WTC11 (cell line): ENCODE results near the gene CNST. TPM values are rescaled to one million over a fixed set of nuclear protein-coding genes. Genes with fewer than 3 reads are reported as not detected.

Source experiments
- ATAC-seq: fragments of 200-7000 bp; cut with Tn5 transposase; 2 replicates; pipeline ENCODE4 v1.10.0; 2021; ENCODE audit warnings: mild to moderate bottlenecking, moderate library complexity
- CTCF ChIA-PET: fragments of 300-600 bp; sonication (Branson Sonifier 250); formaldehyde crosslinking; loops from one replicate; lab custom pipeline; 2021; ENCODE audit warnings: antibody characterized with exemption; lab: Charles Lee
- POLR2A ChIA-PET: fragments of 350-600 bp; sonication (Branson Sonifier 250); formaldehyde crosslinking; loops from one replicate; lab custom pipeline; 2021; ENCODE audit warnings: antibody characterized with exemption; lab: Charles Lee
- DNase-seq: peaks from one replicate; pipeline ENCODE4 v3.0.0; 2021; ENCODE audit warnings: low spot score
- H3K27ac Mint-ChIP-seq: 2 replicates; pipeline ENCODE4 v1.8.0; 2021; ENCODE audit warnings: mixed read lengths
- H3K27me3 Mint-ChIP-seq: 2 replicates; pipeline ENCODE4 v1.8.0; 2021; ENCODE audit warnings: low read depth, mild to moderate bottlenecking, moderate library complexity, mixed read lengths
- H3K36me3 Mint-ChIP-seq: 2 replicates; pipeline ENCODE4 v1.8.0; 2021; ENCODE audit warnings: mixed read lengths
- H3K4me1 Mint-ChIP-seq: 2 replicates; pipeline ENCODE4 v1.8.0; 2022; ENCODE audit warnings: mixed read lengths
- H3K4me3 Mint-ChIP-seq: 2 replicates; pipeline ENCODE4 v1.8.0; 2021; ENCODE audit warnings: mild to moderate bottlenecking, moderate library complexity, mixed read lengths
- H3K9me3 Mint-ChIP-seq: 2 replicates; pipeline ENCODE4 v1.8.0; 2021; ENCODE audit warnings: mixed read lengths
- AFF4 ChIP-seq: sonication (generic); formaldehyde crosslinking; IDR thresholded peaks from 2 replicates; pipeline ENCODE4 v1.8.1; 2023; ENCODE audit warnings: mild to moderate bottlenecking, missing genetic modification reagents, borderline replicate concordance
- ATF3 ChIP-seq: sonication (generic); formaldehyde crosslinking; conservative IDR thresholded peaks from 2 replicates; pipeline ENCODE4 v1.8.1; 2022; ENCODE audit warnings: mild to moderate bottlenecking, missing genetic modification reagents
- CREM ChIP-seq: sonication (generic); formaldehyde crosslinking; IDR thresholded peaks from 2 replicates; pipeline ENCODE4 v1.8.1; 2022; ENCODE audit warnings: mild to moderate bottlenecking, missing genetic modification reagents, moderate library complexity
- CTCF ChIP-seq: fragments of 200-600 bp; IDR thresholded peaks from 2 replicates; pipeline ENCODE4 v1.8.0; 2022; ENCODE audit warnings: antibody characterized with exemption
- E2F4 ChIP-seq: sonication (generic); formaldehyde crosslinking; IDR thresholded peaks from 2 replicates; pipeline ENCODE4 v1.8.1; 2022; ENCODE audit warnings: low read depth, mild to moderate bottlenecking, moderate library complexity, missing genetic modification reagents, borderline replicate concordance
- E2F5 ChIP-seq: sonication (generic); formaldehyde crosslinking; IDR thresholded peaks from 2 replicates; pipeline ENCODE4 v1.8.1; 2022; ENCODE audit warnings: mild to moderate bottlenecking, moderate library complexity, missing genetic modification reagents
- ESRRA ChIP-seq: sonication (generic); formaldehyde crosslinking; IDR thresholded peaks from 2 replicates; pipeline ENCODE4 v1.8.1; 2022; ENCODE audit warnings: mild to moderate bottlenecking, missing genetic modification reagents, borderline replicate concordance
- FOXP1 ChIP-seq: sonication (generic); formaldehyde crosslinking; IDR thresholded peaks from 2 replicates; pipeline ENCODE4 v1.8.0; 2022; ENCODE audit warnings: missing genetic modification reagents, mild to moderate bottlenecking, moderate library complexity, borderline replicate concordance
- JUN ChIP-seq: sonication (generic); formaldehyde crosslinking; IDR thresholded peaks from 2 replicates; pipeline ENCODE4 v1.8.0; 2023; ENCODE audit warnings: mild to moderate bottlenecking, missing genetic modification reagents
- KAT7 ChIP-seq: sonication (generic); formaldehyde crosslinking; IDR thresholded peaks from 2 replicates; pipeline ENCODE4 v1.8.1; 2023; ENCODE audit warnings: missing genetic modification reagents, mild to moderate bottlenecking, borderline replicate concordance
- MXD4 ChIP-seq: fragments of 250-450 bp; sonication (Bioruptor Pico); IDR thresholded peaks from 2 replicates; pipeline ENCODE4 v1.8.0; 2021; ENCODE audit warnings: mild to moderate bottlenecking, moderate library complexity, borderline replicate concordance
- MYBL2 ChIP-seq: sonication (generic); formaldehyde crosslinking; IDR thresholded peaks from 2 replicates; pipeline ENCODE4 v1.8.1; 2023; ENCODE audit warnings: mild to moderate bottlenecking, moderate library complexity, missing genetic modification reagents
- NFE2L1 ChIP-seq: sonication (generic); formaldehyde crosslinking; IDR thresholded peaks from 2 replicates; pipeline ENCODE4 v1.8.1; 2023; ENCODE audit warnings: missing genetic modification reagents
- PREB ChIP-seq: sonication (generic); formaldehyde crosslinking; IDR thresholded peaks from 2 replicates; pipeline ENCODE4 v1.8.1; 2022; ENCODE audit warnings: mild to moderate bottlenecking, missing genetic modification reagents, moderate library complexity, borderline replicate concordance
- SMAD4 ChIP-seq: sonication (generic); formaldehyde crosslinking; IDR thresholded peaks from 2 replicates; pipeline ENCODE4 v1.8.0; 2022; ENCODE audit warnings: mild to moderate bottlenecking, missing genetic modification reagents
- SOX15 ChIP-seq: fragments of 250-450 bp; sonication (Bioruptor Pico); IDR thresholded peaks from 2 replicates; pipeline ENCODE4 v1.9.0; 2021; ENCODE audit warnings: mild to moderate bottlenecking
- TEAD4 ChIP-seq: sonication (generic); formaldehyde crosslinking; IDR thresholded peaks from 2 replicates; pipeline ENCODE4 v1.8.0; 2022; ENCODE audit warnings: mild to moderate bottlenecking, missing genetic modification reagents
- USF1 ChIP-seq: sonication (generic); formaldehyde crosslinking; IDR thresholded peaks from 2 replicates; pipeline ENCODE4 v1.8.0; 2022; ENCODE audit warnings: mild to moderate bottlenecking, missing genetic modification reagents
- ZNF219 ChIP-seq: sonication (generic); formaldehyde crosslinking; IDR thresholded peaks from 2 replicates; pipeline ENCODE4 v1.8.0; 2023; ENCODE audit warnings: missing genetic modification reagents, mild to moderate bottlenecking, borderline replicate concordance
- ZNF263 ChIP-seq: sonication (generic); formaldehyde crosslinking; IDR thresholded peaks from 2 replicates; pipeline ENCODE4 v1.8.1; 2022; ENCODE audit warnings: low read depth, mild to moderate bottlenecking, moderate library complexity, missing genetic modification reagents
- ZNF512 ChIP-seq: sonication (generic); formaldehyde crosslinking; IDR thresholded peaks from 2 replicates; pipeline ENCODE4 v1.8.1; 2022; ENCODE audit warnings: missing genetic modification reagents, borderline replicate concordance
- ZNF671 ChIP-seq: fragments of 250-450 bp; sonication (Bioruptor Pico); IDR thresholded peaks from 2 replicates; pipeline ENCODE4 v1.8.0; 2021; ENCODE audit warnings: mild to moderate bottlenecking
- total RNA-seq: library from RNA; stranded (reverse); gene quantifications from 3 replicates; pipeline ENCODE4 v1.2.3, GENCODE V29; 2021

CNST gene
- total RNA-seq, 1 experiment from 2014 or later, result 18.4 TPM

- H3K9me3 Mint-ChIP-seq, result peaks cover 9% of the 10 kb centered on the region
- no peak overlapping the region for H3K27ac Mint-ChIP-seq
- H3K27me3 Mint-ChIP-seq, result no peaks in the 10 kb centered on the region
- CTCF ChIA-PET, result no interaction called here
- TF ChIP-seq ZNF671 (CRISPR knock-in tag), result no peak
- TF ChIP-seq MYBL2 (CRISPR knock-in tag), result no peak
- no peak for TF ChIP-seq MXD4 (CRISPR knock-in tag)
- no peak for TF ChIP-seq SMAD4 (CRISPR knock-in tag)
- no peak for TF ChIP-seq PREB
- no peak for TF ChIP-seq CREM
- no peak for TF ChIP-seq FOXP1
- TF ChIP-seq ZNF219, result no peak
- TF ChIP-seq ZNF263 (CRISPR knock-in tag), result no peak
- no peak for TF ChIP-seq JUN (CRISPR knock-in tag)
- no peak for TF ChIP-seq ESRRA (CRISPR knock-in tag)
- no peak for TF ChIP-seq E2F4 (CRISPR knock-in tag)
- no peak for TF ChIP-seq E2F5 (CRISPR knock-in tag)
- TF ChIP-seq ATF3 (CRISPR knock-in tag), result no peak
- TF ChIP-seq, all 79 proteins: peak for 0
- Mint-ChIP-seq H3K4me3 (no peak overlapping the region), H3K4me1 (no peaks in the 10 kb centered on the region), H3K36me3 (peaks cover 19% of the 10 kb centered on the region)
- no peak for DNase-seq
- POLR2A ChIA-PET, result no interaction called here
- ATAC-seq, result no peak
Measured at GRCh38 chr1:246639732-246640131, 73.5 kb downstream of the CNST start.

- POLR2A ChIA-PET, result no interaction called here
- CTCF ChIA-PET, result no interaction called here
- H3K27me3 Mint-ChIP-seq, result no peaks in the 10 kb centered on the region
- H3K4me3 Mint-ChIP-seq, result no peak overlapping the region
- no peaks in the 10 kb centered on the region for H3K4me1 Mint-ChIP-seq
- H3K36me3 Mint-ChIP-seq, result peaks cover 22% of the 10 kb centered on the region
- TF ChIP-seq KAT7 (CRISPR knock-in tag) (no peak), SMAD4 (CRISPR knock-in tag) (no peak), CTCF (no peak)
- peaks cover 9% of the 10 kb centered on the region for H3K9me3 Mint-ChIP-seq
- H3K27ac Mint-ChIP-seq, result no peak overlapping the region
- ATAC-seq (no peak), DNase-seq (no peak)
Measured at GRCh38 chr1:246640747-246641146, 74.5 kb downstream of the CNST start.

- H3K27me3 Mint-ChIP-seq, result no peaks in the 10 kb centered on the region
- no peaks in the 10 kb centered on the region for H3K4me1 Mint-ChIP-seq
- ChIA-PET CTCF (no interaction called here), POLR2A (no interaction called here)
- peaks cover 9% of the 10 kb centered on the region for H3K9me3 Mint-ChIP-seq
- H3K4me3 Mint-ChIP-seq, result no peak overlapping the region
- DNase-seq, result no peak
- no peak overlapping the region for H3K27ac Mint-ChIP-seq
- H3K36me3 Mint-ChIP-seq, result peaks cover 22% of the 10 kb centered on the region
- ATAC-seq, result no peak
- TF ChIP-seq TEAD4 (CRISPR knock-in tag) (no peak), KAT7 (CRISPR knock-in tag) (no peak), NFE2L1 (no peak), SOX15 (CRISPR knock-in tag) (no peak), USF1 (CRISPR knock-in tag) (no peak), ZNF512 (CRISPR knock-in tag) (no peak), AFF4 (CRISPR knock-in tag) (no peak)
Measured at GRCh38 chr1:246641394-246641793, 75.1 kb downstream of the CNST start.
